ENCODE data around the gene MTPN.

The MTPN gene

GRCh38 chr7:135944753-135945152 lies 32.4 kb downstream of the MTPN start:
- Histone ChIP-seq H3K27ac (no peak overlapping the region), H3K4me3 (no peak overlapping the region)
- no peak for DNase-seq (ENCODE audit: low spot score)
- TF ChIP-seq CTCF (IDR thresholded peaks at IDR 0.05): no peak

GRCh38 chr7:135943134-135943879 lies 33.9 kb downstream of the MTPN start:
- Histone ChIP-seq H3K27ac (no peak overlapping the region), H3K4me3 (no peak overlapping the region)
- no peak for DNase-seq (ENCODE audit: low spot score)
- TF ChIP-seq CTCF (IDR thresholded peaks at IDR 0.05): no peak

GRCh38 chr7:135942614-135943013 lies 34.5 kb downstream of the MTPN start:
- TF ChIP-seq CTCF (IDR thresholded peaks at IDR 0.05): no peak
- no peak overlapping the region for H3K4me3 ChIP-seq
- no peak for DNase-seq (ENCODE audit: low spot score)
- no peak overlapping the region for H3K27ac ChIP-seq

- Histone ChIP-seq H3K4me3 (no peak overlapping the region), H3K27ac (no peak overlapping the region)
- no peak for DNase-seq (ENCODE audit: low spot score)
- no peak for TF ChIP-seq CTCF (IDR thresholded peaks at IDR 0.05)
Observed at GRCh38 chr7:135940077-135941075, 36.8 kb downstream of the MTPN start.

- H3K4me3 ChIP-seq: no peak overlapping the region
- H3K27ac ChIP-seq: no peak overlapping the region
- DNase-seq (ENCODE audit: low spot score): no peak
- no peak for TF ChIP-seq CTCF (IDR thresholded peaks at IDR 0.05)
Observed at GRCh38 chr7:135939261-135939812, 37.8 kb downstream of the MTPN start.

- no peak overlapping the region for H3K27ac ChIP-seq
- no peak for DNase-seq (ENCODE audit: low spot score)
Observed at GRCh38 chr7:135938563-135938962, 38.6 kb downstream of the MTPN start.

More at GRCh38 chr7:135938563-135938962, 38.6 kb downstream of the MTPN start:
- H3K4me3 ChIP-seq: no peak overlapping the region
- TF ChIP-seq CTCF (IDR thresholded peaks at IDR 0.05): no peak

Data from coronary artery (tissue), 2 donors.